IPS-11a (cell line): ENCODE data around the gene CACNA1A.

Experiments
- H3K4me3 ChIP-seq: one replicate; pipeline ENCODE4 v1.5.1; 2013; ENCODE audit warnings: low read depth, low read length, control low read depth

The CACNA1A gene

DNA sequence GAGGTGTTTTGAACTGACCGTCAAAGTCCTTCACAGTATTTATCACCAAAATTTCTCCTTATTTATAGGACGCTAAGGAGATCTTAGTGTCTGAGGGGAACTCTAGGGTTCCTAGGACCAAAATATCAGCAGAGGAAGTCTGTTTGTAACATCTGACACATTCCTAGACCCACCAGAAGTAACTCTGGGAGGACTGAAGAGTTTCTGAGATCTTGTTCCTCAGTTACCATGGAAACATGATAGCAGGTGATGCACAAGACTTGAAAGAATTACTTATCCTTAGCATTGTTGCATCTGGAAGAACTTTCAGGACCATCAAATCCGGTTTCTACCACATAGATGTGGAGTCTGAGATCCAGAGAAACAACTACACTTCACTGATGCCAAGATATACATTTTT lies 191.5 kb downstream of the CACNA1A start:
- no peak overlapping the region for H3K4me3 ChIP-seq

- H3K4me3 ChIP-seq = no peak overlapping the region
Observed at GRCh38 chr19:13313875-13314274, 192.4 kb downstream of the CACNA1A start.

DNA sequence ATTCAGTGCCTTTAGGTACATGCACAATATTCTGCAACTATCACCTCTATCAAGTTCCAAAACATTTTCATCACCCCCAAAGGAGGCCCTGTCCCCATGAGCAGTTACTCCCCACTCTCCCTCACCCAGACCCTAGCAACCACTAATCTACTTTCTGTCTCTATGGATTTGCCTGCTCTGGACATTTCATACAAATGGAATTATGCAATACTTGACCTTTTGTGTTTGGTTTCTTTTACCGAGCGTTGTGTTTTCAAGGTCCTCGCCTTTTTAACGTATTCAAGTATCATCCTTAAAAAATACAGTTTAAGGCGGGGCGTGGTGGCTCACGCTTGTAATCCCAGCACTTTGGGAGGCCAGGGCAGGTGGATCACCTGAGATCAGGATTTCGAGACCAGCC lies 196.4 kb downstream of the CACNA1A start:
- H3K4me3 ChIP-seq = no peak overlapping the region

- no peak overlapping the region for H3K4me3 ChIP-seq
Observed at GRCh38 chr19:13303381-13304129, 202.7 kb downstream of the CACNA1A start.

DNA sequence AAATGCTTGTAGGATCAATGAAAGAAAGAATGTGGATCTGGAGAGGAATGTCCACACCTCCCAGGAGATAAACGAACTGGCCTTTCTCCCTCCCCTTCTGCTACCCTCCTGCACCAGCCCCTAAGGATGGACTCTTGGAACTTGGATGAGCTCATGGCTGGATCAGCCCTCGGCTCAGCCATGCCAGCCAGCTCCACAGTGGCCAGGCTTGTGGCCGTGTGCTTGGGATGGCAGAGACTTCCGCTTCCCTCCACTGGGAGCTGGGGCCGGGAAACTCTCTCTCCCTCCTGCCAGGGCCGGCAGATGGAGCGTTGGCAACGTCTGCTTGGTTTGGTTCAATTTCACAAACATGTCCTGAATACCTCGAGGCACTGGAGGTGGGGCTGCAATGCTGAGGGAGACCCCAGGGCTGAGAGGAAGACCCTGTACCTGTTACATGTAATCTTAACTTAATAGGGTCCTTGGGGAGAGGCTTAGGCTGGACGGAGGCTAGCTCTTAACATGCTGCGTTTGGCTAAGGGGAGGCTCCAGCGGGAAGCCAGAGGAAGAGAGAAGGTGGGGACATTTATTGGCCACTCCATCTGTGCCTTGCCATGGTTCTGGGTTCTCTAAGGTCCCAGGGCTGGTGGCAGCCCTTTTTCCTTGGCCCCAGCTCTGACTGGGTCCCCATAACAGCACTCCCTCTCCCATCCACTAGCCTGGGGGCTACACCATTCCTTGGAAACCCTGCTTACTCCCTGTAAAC lies 203.6 kb downstream of the CACNA1A start:
- H3K4me3 ChIP-seq = no peak overlapping the region

GRCh38 chr19:13301627-13302334 lies 204.5 kb downstream of the CACNA1A start:
- no peak overlapping the region for H3K4me3 ChIP-seq

- H3K4me3 ChIP-seq = no peak overlapping the region
Observed at GRCh38 chr19:13300421-13301030, 205.8 kb downstream of the CACNA1A start.

DNA sequence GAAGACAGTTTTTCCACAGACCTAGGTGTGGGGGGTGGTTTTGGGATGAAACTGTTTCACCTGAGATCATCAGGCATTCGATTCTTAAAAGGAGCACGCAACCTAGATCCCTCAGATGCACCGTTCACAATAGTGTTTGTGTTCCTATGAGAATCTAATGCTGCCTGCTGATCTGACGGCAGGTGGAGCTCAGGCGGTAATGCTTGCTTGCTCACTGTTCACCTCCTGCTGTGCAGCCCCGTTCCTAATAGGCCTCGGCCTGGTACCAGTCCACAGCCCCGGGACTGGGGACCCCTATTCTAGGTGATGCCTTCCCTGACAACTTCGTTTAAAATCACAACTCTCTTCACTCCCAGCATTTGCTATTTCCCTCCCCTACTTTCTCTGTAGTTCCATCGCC lies 206.4 kb downstream of the CACNA1A start:
- no peak overlapping the region for H3K4me3 ChIP-seq

DNA sequence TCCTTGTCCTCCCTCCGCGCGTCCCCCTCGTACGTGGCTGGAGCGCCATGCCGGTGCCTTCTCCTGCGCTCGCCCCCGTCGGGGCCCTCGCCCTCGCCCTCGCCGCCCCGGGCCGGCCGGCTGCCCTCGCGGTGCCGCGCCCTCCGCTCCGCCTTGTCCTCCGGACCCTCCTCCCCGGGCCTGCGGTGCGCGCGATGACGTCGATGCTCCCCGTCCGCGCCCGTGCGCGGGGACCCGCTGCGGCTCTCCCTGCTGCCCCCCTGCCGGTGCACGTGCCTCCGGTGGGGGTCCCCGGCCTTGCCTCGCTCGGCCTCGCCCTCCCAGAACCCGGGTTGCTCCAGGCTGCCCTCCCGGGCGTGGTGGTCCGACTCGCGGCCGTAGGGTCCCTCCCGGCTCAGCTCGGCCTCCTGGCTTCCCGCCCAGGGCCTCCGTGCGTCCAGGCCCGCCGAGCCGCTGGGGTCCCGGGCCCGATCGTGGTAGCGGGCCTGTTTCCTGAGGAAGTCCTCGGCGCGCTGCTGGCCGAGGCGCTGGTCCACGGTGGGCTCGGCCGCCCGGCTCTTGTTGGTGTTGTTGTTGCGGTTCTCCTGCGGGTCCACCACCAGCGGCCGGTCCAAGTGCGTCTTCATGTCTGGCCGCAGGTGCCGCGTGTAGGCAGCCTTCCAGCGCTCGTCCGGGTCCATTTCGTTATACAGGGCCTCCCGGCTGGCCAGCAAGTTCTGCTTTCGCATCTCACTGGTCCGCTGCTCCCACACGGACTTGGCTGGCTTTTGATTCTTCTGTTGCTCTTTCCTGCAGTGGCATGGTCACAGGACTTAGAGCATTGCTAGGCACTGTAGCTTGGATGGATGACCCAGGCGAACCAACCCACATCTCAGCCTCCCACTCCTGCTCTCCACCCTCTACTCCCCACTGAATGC lies 207.5 kb downstream of the CACNA1A start:
- H3K4me3 ChIP-seq = no peak overlapping the region

- H3K4me3 ChIP-seq = no peak overlapping the region
Observed at GRCh38 chr19:13297023-13297422, 209.3 kb downstream of the CACNA1A start.

- no peak overlapping the region for H3K4me3 ChIP-seq
Observed at GRCh38 chr19:13294812-13295567, 211.3 kb downstream of the CACNA1A start.

GRCh38 chr19:13291913-13292312 lies 214.4 kb downstream of the CACNA1A start:
- H3K4me3 ChIP-seq = no peak overlapping the region

DNA sequence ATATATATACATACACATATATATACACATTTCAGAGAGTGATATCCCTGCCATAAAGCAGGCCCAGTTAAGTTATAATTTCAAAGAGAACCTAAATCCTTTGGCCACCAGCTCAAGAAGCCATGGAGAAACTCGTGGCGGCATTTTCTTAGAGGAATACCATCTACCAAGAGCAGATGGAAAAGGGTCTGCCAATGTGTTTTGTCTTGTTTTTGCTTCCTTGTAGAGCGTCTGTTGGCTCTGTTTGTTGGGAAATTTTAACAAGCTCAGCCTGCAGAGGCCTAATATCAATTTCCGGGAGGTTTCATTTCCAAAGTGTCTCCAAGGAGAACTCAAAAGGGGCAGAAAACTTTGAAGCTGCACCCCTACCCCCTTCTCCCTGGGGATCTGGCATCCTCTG lies 215.5 kb downstream of the CACNA1A start:
- no peak overlapping the region for H3K4me3 ChIP-seq

- H3K4me3 ChIP-seq = no peak overlapping the region
Observed at GRCh38 chr19:13289295-13289694, 217.0 kb downstream of the CACNA1A start.

GRCh38 chr19:13286195-13286985 lies 219.9 kb downstream of the CACNA1A start:
- H3K4me3 ChIP-seq = no peak overlapping the region

DNA sequence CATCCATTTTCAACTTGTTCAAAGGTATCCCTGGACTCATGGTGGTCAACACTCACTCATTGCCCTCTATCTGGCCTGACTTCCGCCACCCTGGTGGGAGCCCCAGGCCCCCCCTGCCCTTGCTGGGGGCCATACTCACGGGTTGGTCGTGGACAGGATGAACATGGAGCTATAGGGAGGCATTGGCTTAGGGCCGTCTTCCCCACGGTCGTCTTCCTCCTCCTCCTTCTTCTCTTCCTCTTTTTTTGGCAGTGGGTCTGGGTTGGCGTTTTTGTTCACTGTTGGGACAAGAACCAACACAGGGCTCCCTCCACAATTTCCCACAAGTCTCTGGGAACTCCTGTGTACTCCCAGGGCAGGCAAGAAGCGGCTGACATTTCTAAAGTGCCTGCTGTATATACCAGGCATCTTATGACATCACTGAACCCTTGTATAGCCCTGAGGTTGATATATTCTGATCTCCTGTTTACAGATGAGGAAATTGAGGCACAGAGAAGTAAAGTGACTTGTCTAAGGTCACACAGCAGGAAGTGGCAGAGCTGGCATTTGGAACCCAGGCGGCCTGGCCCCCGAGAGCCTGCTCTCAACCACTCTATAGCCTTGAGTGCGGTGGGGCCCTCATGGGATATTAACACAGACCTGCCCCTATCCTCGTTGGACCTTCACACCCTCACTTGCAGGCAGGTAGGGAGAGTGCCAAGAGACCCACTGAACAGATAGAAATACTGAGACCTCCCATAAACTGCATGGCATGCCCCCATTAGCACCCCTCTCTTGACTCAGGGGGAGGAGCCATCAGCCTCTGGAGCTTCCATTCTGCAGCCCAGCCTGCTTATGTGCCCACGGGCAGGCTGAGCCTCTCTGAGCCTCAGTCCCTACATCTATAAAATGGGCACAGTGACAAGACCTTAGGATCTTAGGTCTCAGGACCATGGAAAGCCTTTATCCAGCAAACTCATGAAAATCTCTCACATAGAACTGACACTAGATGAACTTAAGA lies 221.1 kb downstream of the CACNA1A start:
- H3K4me3 ChIP-seq = no peak overlapping the region

- no peak overlapping the region for H3K4me3 ChIP-seq
Observed at GRCh38 chr19:13283871-13284270, 222.4 kb downstream of the CACNA1A start.
